PC-3 (cell line): ENCODE results near the gene WNT8A. TPM values are rescaled to one million over a fixed set of nuclear protein-coding genes. Genes with fewer than 3 reads are reported as not detected.
"Not testable (repeated sequence)": the region's sequence is repeated elsewhere in the genome, so short reads cannot be mapped to it uniquely, and the experiment has no call there.

Experiments
- ATAC-seq: fragments of 200-7000 bp; cut with Tn5 transposase; 2 replicates; pipeline ENCODE4 v1.9.1; 2020; ENCODE audit warnings: mild to moderate bottlenecking, moderate library complexity
- BruUV-seq: library from RNA; stranded (reverse); fragments of 400-500 nt; replicated peaks from 2 replicates; lab custom pipeline; 2021; lab: Mats Ljungman, UMichigan
- CTCF ChIA-PET: fragments of 300-600 bp; sonication (Branson Sonifier 250); formaldehyde crosslinking; loops from one replicate; lab custom pipeline; 2022; ENCODE audit warnings: antibody characterized with exemption; lab: Charles Lee
- POLR2A ChIA-PET: fragments of 300-600 bp; sonication (Branson Sonifier 250); formaldehyde crosslinking; loops from one replicate; lab custom pipeline; 2022; ENCODE audit warnings: antibody characterized with exemption; ENCODE audit not compliant: unreplicated experiment; lab: Charles Lee
- DNase-seq: peaks from one replicate; pipeline ENCODE4 v3.0.0-alpha.2; 2015
- H2AFZ ChIP-seq: fragments of 300-600 bp; sonication (generic); 2 replicates; pipeline ENCODE4 v1.6.0; 2016; ENCODE audit warnings: antibody characterized with exemption, low read length
- H3F3A ChIP-seq: fragments of 300-600 bp; sonication (generic); one replicate; pipeline ENCODE4 v1.6.0; 2017; ENCODE audit warnings: antibody characterized with exemption, low read length, control low read depth, mild to moderate bottlenecking; ENCODE audit not compliant: unreplicated experiment
- H3K27ac ChIP-seq: fragments of 300-600 bp; sonication (generic); 2 replicates; pipeline ENCODE4 v1.5.1; 2016; ENCODE audit warnings: mild to moderate bottlenecking, low read length
- H3K27me3 ChIP-seq: fragments of 300-600 bp; sonication (generic); 2 replicates; pipeline ENCODE4 v1.6.1; 2016; ENCODE audit warnings: low read length, mixed read lengths
- H3K36me3 ChIP-seq: fragments of 300-600 bp; sonication (generic); 2 replicates; pipeline ENCODE4 v1.6.1; 2016; ENCODE audit warnings: low read depth, mixed run types, low read length, mixed read lengths
- H3K4me1 ChIP-seq: fragments of 300-600 bp; sonication (generic); 2 replicates; pipeline ENCODE4 v1.5.1; 2016; ENCODE audit warnings: low read length; ENCODE audit not compliant: insufficient read depth
- H3K4me2 ChIP-seq: fragments of 300-600 bp; sonication (generic); 2 replicates; pipeline ENCODE4 v1.6.0; 2016; ENCODE audit warnings: low read length
- H3K4me3 ChIP-seq: fragments of 300-600 bp; sonication (generic); 2 replicates; pipeline ENCODE4 v1.5.1; 2016; ENCODE audit warnings: mild to moderate bottlenecking, low read length, mixed read lengths
- H3K79me2 ChIP-seq: fragments of 300-600 bp; sonication (generic); 2 replicates; pipeline ENCODE4 v1.6.1; 2017; ENCODE audit warnings: low read length, mixed read lengths
- H3K9ac ChIP-seq: fragments of 300-600 bp; sonication (generic); 2 replicates; pipeline ENCODE4 v1.6.0; 2016; ENCODE audit warnings: mild to moderate bottlenecking, low read length
- H3K9me2 ChIP-seq: fragments of 300-600 bp; sonication (generic); replicated peaks from 2 replicates; pipeline ENCODE4 v1.6.1; 2016; ENCODE audit warnings: mixed run types, low read length, mixed read lengths
- H3K9me3 ChIP-seq: fragments of 300-600 bp; sonication (generic); 2 replicates; pipeline ENCODE4 v1.6.1; 2016; ENCODE audit warnings: low read length, mixed read lengths
- H4K20me1 ChIP-seq: fragments of 300-600 bp; sonication (generic); 2 replicates; pipeline ENCODE4 v1.6.1; 2016; ENCODE audit warnings: low read length, mixed read lengths
- CTCF ChIP-seq: fragments of 300-600 bp; sonication (generic); conservative IDR thresholded peaks from 2 replicates; pipeline ENCODE4 v1.5.1; 2017; ENCODE audit warnings: antibody characterized with exemption, low read depth, mild to moderate bottlenecking, low read length
- EZH2 ChIP-seq: fragments of 300-600 bp; sonication (generic); IDR thresholded peaks from one replicate; pipeline ENCODE4 v1.6.1; 2017; ENCODE audit warnings: antibody characterized with exemption, mild to moderate bottlenecking, low read length; ENCODE audit not compliant: unreplicated experiment
- EZH2phosphoT487 ChIP-seq: fragments of 300-600 bp; sonication (generic); IDR thresholded peaks from 2 replicates; pipeline ENCODE4 v1.6.1; 2018; ENCODE audit warnings: mild to moderate bottlenecking, antibody characterized with exemption, low read length, borderline replicate concordance
- intact Hi-C: fragments of 100-400 bp; cut with micrococcal nuclease; formaldehyde crosslinking; loops from 2 replicates; pipeline ENCODE4 v1.9.0; 2023
- total RNA-seq: library from RNA; depleted of rRNA; stranded (reverse); fragments of >200 nt; gene quantifications from 2 replicates; pipeline ENCODE4 v1.2.3, GENCODE V29; 2014

The WNT8A gene
- total RNA-seq, 1 experiment from 2014 or later, result not detected

GRCh38 chr5:138051441-138052296 is 32.2 kb upstream of the WNT8A start:
- Histone ChIP-seq H3K36me3 (no peaks in the 10 kb centered on the region), H3F3A (no peaks in the 10 kb centered on the region), H4K20me1 (no peaks in the 10 kb centered on the region), H3K4me2 (no peak overlapping the region), H3K27me3 (no peaks in the 10 kb centered on the region), H3K4me3 (no peak overlapping the region), H2AFZ (no peak overlapping the region), H3K79me2 (no peaks in the 10 kb centered on the region), H3K9ac (no peak overlapping the region), H3K9me2 (no peaks in the 10 kb centered on the region), H3K9me3 (no peaks in the 10 kb centered on the region), H3K4me1 (no peaks in the 10 kb centered on the region), H3K27ac (no peak overlapping the region)
- POLR2A ChIA-PET, result interaction anchor here (0.6 kb wide), 1 partner anchor 10 kb away, joined by 6 read pairs; no protein-coding TSS in a partner anchor
- CTCF ChIA-PET, result no interaction called here
- no peak for ATAC-seq
- intact Hi-C loops, result no loop called here
- DNase-seq, result no peak
- no TSS peak for BruUV-seq
- no peak for TF ChIP-seq EZH2
- TF ChIP-seq CTCF, result no peak
- TF ChIP-seq EZH2phosphoT487, result no peak

- H3K4me1 ChIP-seq, CTCF ChIA-PET, intact Hi-C loops, H2AFZ ChIP-seq, ATAC-seq, H3K4me3 ChIP-seq, H3K9me2 ChIP-seq, H3K27ac ChIP-seq, H3K36me3 ChIP-seq, H3F3A ChIP-seq, H3K4me2 ChIP-seq, H3K9me3 ChIP-seq, BruUV-seq, H3K27me3 ChIP-seq, H3K79me2 ChIP-seq, H4K20me1 ChIP-seq, DNase-seq, H3K9ac ChIP-seq: not testable (repeated sequence)
- POLR2A ChIA-PET, result interaction anchor here (0.6 kb wide), 1 partner anchor 11 kb away, joined by 6 read pairs; no protein-coding TSS in a partner anchor
These were observed 31.1 kb upstream of the WNT8A start for GRCh38 chr5:138052718-138053117.

DNA sequence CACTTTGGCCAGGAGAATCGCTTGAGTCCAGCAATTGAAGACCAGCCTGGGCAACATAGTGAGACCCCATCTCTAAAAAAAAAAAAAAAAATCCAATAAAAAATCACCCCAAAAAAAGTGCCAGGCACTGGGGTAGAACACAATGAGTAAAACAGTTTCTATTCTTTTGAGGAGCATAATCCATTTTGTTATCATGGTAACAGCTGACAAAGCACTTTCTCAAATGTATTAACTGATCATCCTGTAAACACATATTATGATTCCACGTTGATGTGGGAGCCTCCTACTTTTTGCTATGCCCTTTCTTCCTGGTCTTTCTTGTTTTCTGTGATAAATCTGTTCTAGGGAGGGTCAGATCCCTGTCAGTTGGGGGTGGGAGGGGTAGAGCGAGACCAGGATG is 30.3 kb upstream of the WNT8A start:
- H3F3A ChIP-seq, result no peaks in the 10 kb centered on the region
- H3K4me2 ChIP-seq, result no peak overlapping the region
- DNase-seq, result no peak
- no peaks in the 10 kb centered on the region for H4K20me1 ChIP-seq
- H3K9me3 ChIP-seq, result no peaks in the 10 kb centered on the region
- H3K4me3 ChIP-seq, result no peak overlapping the region
- H2AFZ ChIP-seq, result no peak overlapping the region
- TF ChIP-seq EZH2phosphoT487 (no peak), EZH2 (no peak), CTCF (no peak)
- no peaks in the 10 kb centered on the region for H3K36me3 ChIP-seq
- H3K4me1 ChIP-seq, result no peaks in the 10 kb centered on the region
- H3K27ac ChIP-seq, result no peak overlapping the region
- H3K9me2 ChIP-seq, result no peaks in the 10 kb centered on the region
- H3K79me2 ChIP-seq, result no peaks in the 10 kb centered on the region
- BruUV-seq, result no TSS peak
- no peak for ATAC-seq
- POLR2A ChIA-PET, result no interaction called here
- H3K9ac ChIP-seq, result no peak overlapping the region
- H3K27me3 ChIP-seq, result no peaks in the 10 kb centered on the region
- intact Hi-C loops, result no loop called here
- CTCF ChIA-PET, result no interaction called here
